Subcutaneous abdominal adipose tissue (tissue), 5 donors: Measurements from ENCODE around the gene HELZ.
A peak's percentile ranks its signal among the peaks of the same experiment; 100 is the strongest.
"Not testable (repeated sequence)": the region's sequence is repeated elsewhere in the genome, so short reads cannot be mapped to it uniquely, and the experiment has no call there.

Experiments
- H3K27ac ChIP-seq: one replicate; pipeline ENCODE4 v1.7.0; 2013; ENCODE audit warnings: low read depth, mild to moderate bottlenecking, inconsistent platforms, low read length, moderate library complexity
- H3K27me3 ChIP-seq, 5 donors: one replicate each; pipeline ENCODE4 v1.7.0; 2013; ENCODE audit warnings: low read length in 5 of 5, inconsistent platforms in 1 of 5; ENCODE audit not compliant: control insufficient read depth in 5 of 5, insufficient read depth in 4 of 5
- H3K36me3 ChIP-seq, 5 donors: one replicate each; pipeline ENCODE4 v1.7.0; 2013; ENCODE audit warnings: low read length in 5 of 5; ENCODE audit not compliant: control insufficient read depth in 5 of 5, insufficient read depth in 5 of 5
- H3K4me1 ChIP-seq, 5 donors: one replicate each; pipeline ENCODE4 v1.7.0; 2013; ENCODE audit warnings: low read length in 5 of 5, mild to moderate bottlenecking in 3 of 5, moderate library complexity in 1 of 5; ENCODE audit not compliant: control insufficient read depth in 5 of 5, insufficient read depth in 5 of 5
- H3K4me3 ChIP-seq, 5 donors: one replicate each; pipeline ENCODE4 v1.7.0; 2013; ENCODE audit warnings: low read length in 5 of 5, low read depth in 1 of 5
- H3K9ac ChIP-seq, 5 donors: one replicate each; pipeline ENCODE4 v1.7.0; 2013; ENCODE audit warnings: low read length in 5 of 5, mild to moderate bottlenecking in 4 of 5, moderate library complexity in 3 of 5
- H3K9me3 ChIP-seq, 5 donors: one replicate each; pipeline ENCODE4 v1.7.0; 2013; ENCODE audit warnings: low read length in 5 of 5; ENCODE audit not compliant: control insufficient read depth in 5 of 5
- donor health status: healthy.
- donor health status: healthy.
- donor health status: healthy.
- donor health status: healthy.
- donor health status: healthy.

Gene HELZ

GRCh38 chr17:67245073-67245693 lies at the start of gene HELZ:
HELZ (minus strand) TSS chr17:67245196; CDS start chr17:67218804, 26,392 bp downstream.
- Histone ChIP-seq H3K27me3 (no peaks in the 10 kb centered on the region), H3K4me3 (peak within 1 kb of the TSS; percentile 78 to 87 (median 84)), H3K9me3 (no peaks in the 10 kb centered on the region), H3K36me3 (peaks cover 0 to 4% (median 0%) of the 10 kb centered on the region in 5 donors), H3K9ac (peak within 1 kb of the TSS; percentile 73 to 98 (median 93)), H3K4me1 (peaks cover 9 to 54% (median 46%) of the 10 kb centered on the region in 5 donors), H3K27ac (peak within 1 kb of the TSS; percentile 88)

DNA sequence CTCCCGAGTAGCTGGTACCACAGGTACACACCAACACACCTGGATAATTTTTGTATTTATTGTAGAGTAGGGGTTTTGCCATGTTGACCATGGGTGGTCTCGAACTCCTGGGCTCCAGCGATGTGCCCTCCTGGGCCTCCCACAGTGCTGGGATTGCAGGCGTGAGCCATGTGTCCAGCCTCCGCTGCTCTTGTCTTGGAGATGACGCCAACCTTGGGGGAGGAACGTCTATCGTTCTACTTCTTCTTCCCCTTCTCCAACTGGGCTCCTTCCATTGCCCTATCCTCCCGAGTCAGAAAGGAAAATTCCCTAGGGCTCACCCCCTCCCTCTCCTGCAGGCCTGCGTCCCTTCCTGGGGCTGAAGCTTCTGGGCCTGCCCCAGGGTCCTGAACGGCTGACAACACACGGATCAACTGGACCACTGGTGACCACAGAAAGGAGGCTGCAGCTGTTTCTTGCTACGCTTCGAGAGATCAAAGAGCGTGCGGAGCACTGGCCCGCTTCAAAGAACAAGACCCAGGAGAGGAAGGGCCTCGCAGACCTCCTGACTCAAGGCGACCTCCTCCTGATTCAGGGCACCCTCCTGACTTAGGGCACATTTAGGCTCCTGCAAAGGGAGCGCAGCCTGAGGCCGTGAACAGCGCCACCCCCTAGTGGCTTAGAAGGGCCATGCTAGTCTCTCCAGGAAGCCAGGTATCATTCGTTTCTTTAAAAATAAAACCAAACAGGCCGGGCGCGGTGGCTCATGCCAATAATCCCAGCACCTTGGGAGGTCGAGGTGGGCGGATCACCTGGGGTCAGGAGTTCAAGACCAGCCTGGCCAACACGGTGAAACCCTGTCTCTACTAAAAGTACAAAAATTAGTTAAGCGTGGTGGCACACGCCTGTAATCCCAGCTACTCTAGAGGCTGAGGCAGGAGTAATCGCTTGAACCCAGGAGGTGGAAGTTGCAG lies 48.5 kb upstream of the HELZ start:
- Histone ChIP-seq H3K4me1 (peaks cover 3 to 36% (median 29%) of the 10 kb centered on the region in 5 donors), H3K27me3 (no peaks in the 10 kb centered on the region), H3K4me3 (peak overlapping the region in 3 of 5 donors; percentile 17 to 48 (median 33)), H3K27ac (no peak overlapping the region), H3K36me3 (no peaks in the 10 kb centered on the region), H3K9ac (peak overlapping the region in 1 of 5 donors; percentile 20), H3K9me3 (no peaks in the 10 kb centered on the region)

DNA sequence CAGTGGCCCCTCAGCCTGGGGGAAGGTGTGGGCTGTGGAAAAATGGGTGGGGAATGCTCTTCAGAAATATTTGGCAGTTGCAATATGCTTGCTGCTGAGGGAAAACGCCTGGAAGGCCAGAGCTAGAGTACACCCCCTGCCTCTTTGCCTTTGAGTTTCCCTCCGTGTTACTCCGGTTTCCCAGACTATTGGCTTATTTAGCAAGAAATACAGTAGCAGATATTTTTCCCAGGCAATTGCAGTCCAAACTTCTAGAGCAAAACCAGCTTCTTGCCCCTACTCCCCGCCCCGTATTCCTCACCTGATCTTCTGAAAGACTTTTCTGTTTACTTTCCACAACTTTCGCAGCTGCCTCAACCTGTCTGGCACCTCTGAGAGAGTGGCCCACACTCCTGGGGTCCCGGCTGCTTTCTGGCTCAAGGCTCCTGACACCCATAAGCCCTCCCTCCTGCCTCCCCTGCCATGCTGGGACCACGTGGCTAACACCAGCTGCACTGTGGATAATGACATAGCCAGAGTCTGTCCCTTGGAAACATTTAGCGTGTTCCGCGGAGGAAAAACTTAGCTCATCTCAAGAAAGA lies 45.8 kb upstream of the HELZ start:
- Histone ChIP-seq H3K4me3 (peak overlapping the region in 1 of 5 donors; percentile 29), H3K9me3 (no peaks in the 10 kb centered on the region), H3K9ac (peak overlapping the region in 1 of 5 donors; percentile 47), H3K36me3 (no peaks in the 10 kb centered on the region), H3K27ac (peak overlapping the region; percentile 46), H3K4me1 (peaks cover 3 to 36% (median 29%) of the 10 kb centered on the region in 5 donors), H3K27me3 (no peaks in the 10 kb centered on the region)

DNA sequence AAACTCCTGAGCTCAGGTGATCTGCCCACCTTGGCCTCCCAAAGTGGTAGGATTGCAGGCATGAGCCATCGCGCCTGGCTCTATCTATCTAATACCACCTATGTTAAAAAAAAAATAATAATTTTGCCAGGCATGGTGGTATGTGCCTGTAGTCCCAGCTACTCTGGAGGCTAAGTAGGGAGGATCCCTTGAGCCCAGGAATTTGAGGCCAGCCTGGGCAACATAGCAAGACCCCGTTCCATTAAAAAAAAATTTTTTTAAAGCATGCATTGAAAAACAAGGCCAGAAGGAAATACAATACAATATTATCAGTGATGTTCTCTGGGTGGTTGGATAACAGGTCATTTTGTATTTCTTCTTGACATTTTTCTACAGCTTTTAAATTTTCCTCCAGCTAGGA lies 45.2 kb upstream of the HELZ start:
- H3K27me3 ChIP-seq: no peaks in the 10 kb centered on the region
- H3K9ac ChIP-seq: no peak overlapping the region
- peak overlapping the region; percentile 10 for H3K27ac ChIP-seq
- H3K9me3 ChIP-seq: no peaks in the 10 kb centered on the region
- H3K4me3 ChIP-seq: no peak overlapping the region
- peaks cover 3 to 36% (median 29%) of the 10 kb centered on the region in 5 donors for H3K4me1 ChIP-seq
- no peaks in the 10 kb centered on the region for H3K36me3 ChIP-seq

DNA sequence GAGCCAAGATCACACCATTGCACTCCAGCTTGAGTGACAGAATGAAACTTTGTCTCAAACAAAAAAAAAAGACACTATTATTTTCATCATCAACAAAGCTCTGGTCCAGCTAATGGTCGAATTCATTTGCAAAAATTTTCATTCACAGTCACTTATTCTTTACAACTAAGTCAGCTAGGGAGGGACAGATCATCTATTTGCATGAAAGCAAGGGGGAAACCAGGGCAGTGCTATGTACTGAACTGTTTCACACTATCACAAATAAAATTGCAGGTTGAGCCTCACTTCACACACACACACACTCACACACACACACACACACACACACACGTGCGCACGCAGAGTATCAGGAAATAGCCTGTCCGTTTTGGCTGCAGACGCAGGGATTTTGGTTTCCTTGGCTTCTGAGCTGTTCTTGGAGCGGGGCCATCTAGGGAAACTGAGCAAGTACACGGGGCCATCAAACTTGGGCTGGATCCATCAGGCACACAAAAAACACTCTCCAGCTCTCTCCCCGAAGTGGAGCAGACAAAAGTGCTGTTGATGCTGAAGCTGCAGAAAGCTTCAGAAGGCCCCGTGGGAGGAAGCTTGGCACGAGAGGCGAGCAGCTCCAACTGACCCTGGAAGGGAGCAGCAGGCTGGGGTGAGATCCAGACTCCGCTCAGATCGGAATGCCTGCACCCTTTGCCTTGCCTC lies 44.3 kb upstream of the HELZ start:
- no peaks in the 10 kb centered on the region for H3K27me3 ChIP-seq
- H3K36me3 ChIP-seq: no peaks in the 10 kb centered on the region
- H3K4me3 ChIP-seq: peak overlapping the region in 3 of 5 donors; percentile 27 to 37 (median 27)
- no peaks in the 10 kb centered on the region for H3K9me3 ChIP-seq
- H3K27ac ChIP-seq: peak overlapping the region; percentile 10
- H3K9ac ChIP-seq: no peak overlapping the region
- peaks cover 3 to 36% (median 29%) of the 10 kb centered on the region in 5 donors for H3K4me1 ChIP-seq

- not testable (repeated sequence) for H3K36me3 ChIP-seq, H3K27ac ChIP-seq, H3K9ac ChIP-seq, H3K4me3 ChIP-seq, H3K9me3 ChIP-seq, H3K27me3 ChIP-seq
- H3K4me1 ChIP-seq: peaks cover 3 to 28% (median 19%) of the 10 kb centered on the region in 5 donors
These were observed 41.8 kb upstream of the HELZ start for GRCh38 chr17:67286826-67287225.

DNA sequence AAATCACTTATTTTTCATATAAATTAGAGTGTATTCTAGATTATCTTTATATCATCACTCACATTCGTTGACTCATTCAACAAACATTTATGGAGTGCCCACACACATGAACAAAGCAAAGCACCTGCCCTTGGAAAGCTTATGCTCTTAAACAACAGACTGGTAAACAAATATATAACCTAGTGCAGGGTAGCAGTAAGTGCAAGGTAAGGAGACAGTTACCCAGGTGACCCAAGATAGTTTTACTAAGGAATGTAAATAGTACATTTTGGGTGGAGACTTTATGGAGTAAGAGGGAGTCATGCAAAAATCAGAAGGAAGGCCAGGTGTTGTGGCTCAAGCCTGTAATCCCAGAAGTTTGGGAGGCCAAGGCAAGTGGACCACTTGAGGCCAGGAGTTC lies 40.4 kb upstream of the HELZ start:
- Histone ChIP-seq H3K9me3 (no peaks in the 10 kb centered on the region), H3K27me3 (no peaks in the 10 kb centered on the region), H3K4me1 (peaks cover 3 to 30% (median 23%) of the 10 kb centered on the region in 5 donors), H3K36me3 (no peaks in the 10 kb centered on the region), H3K27ac (no peak overlapping the region), H3K4me3 (no peak overlapping the region), H3K9ac (no peak overlapping the region)

GRCh38 chr17:67283731-67284516 lies 38.9 kb upstream of the HELZ start:
- Histone ChIP-seq H3K9me3 (no peaks in the 10 kb centered on the region), H3K9ac (no peak overlapping the region), H3K4me3 (no peak overlapping the region), H3K36me3 (no peaks in the 10 kb centered on the region), H3K27ac (no peak overlapping the region), H3K27me3 (no peaks in the 10 kb centered on the region), H3K4me1 (peaks cover under 1 to 21% (median 17%) of the 10 kb centered on the region in 5 donors)

DNA sequence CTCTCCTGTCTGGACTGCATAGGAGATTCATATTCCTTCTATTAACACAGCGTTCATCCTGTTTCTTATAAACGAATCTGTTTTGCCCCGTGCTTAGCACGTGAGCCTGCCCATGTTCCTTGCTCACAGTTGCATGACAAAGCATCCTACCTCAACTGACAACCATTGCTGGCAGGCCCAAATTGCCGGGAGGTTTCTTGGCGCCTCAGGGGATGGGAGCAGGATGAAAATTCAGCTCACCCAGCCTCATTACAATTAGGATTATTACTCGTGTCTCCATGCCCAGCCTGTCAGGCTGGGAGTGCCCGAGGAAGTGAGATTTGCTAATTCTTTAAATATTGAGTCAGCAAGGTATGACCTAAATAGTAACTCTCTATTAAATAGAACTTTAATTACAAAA lies 36.7 kb upstream of the HELZ start:
- no peak overlapping the region for H3K27ac ChIP-seq
- H3K4me1 ChIP-seq: peaks cover 0 to 18% (median 17%) of the 10 kb centered on the region in 5 donors
- H3K27me3 ChIP-seq: no peaks in the 10 kb centered on the region

More for the DNA sequence above, 36.7 kb upstream of the HELZ start:
- no peak overlapping the region for H3K4me3 ChIP-seq
- H3K36me3 ChIP-seq: no peaks in the 10 kb centered on the region
- H3K9ac ChIP-seq: no peak overlapping the region
- H3K9me3 ChIP-seq: no peaks in the 10 kb centered on the region
